ENCODE results near the gene MAML1. TPM values are rescaled to one million over a fixed set of nuclear protein-coding genes. Genes with fewer than 3 reads are reported as not detected.

The MAML1 gene

GRCh38 chr5:179821298-179822058 lies 88.9 kb downstream of the MAML1 start:
- H3K4me3 ChIP-seq (ENCODE audit: low read length): peak overlapping the region; percentile 76
- peaks cover 45% of the 10 kb centered on the region for H3K36me3 ChIP-seq (ENCODE audit: insufficient read depth, low read length)
- peak overlapping the region; percentile 87 for H3K4me2 ChIP-seq (ENCODE audit: low read length)
- peak overlapping the region; percentile 96 for H3K9ac ChIP-seq (ENCODE audit: low read depth, low read length)
- peaks cover 62% of the 10 kb centered on the region for H3K4me1 ChIP-seq (ENCODE audit: control insufficient read depth, insufficient read depth, low read length)
- no peaks in the 10 kb centered on the region for H3K27me3 ChIP-seq (ENCODE audit: control insufficient read depth, insufficient read depth, low read length)
- no peaks in the 10 kb centered on the region for H3K9me3 ChIP-seq (replicated peaks; ENCODE audit: low read length)

GRCh38 chr5:179822059-179822432 lies 89.4 kb downstream of the MAML1 start:
- no peaks in the 10 kb centered on the region for H3K27me3 ChIP-seq (ENCODE audit: control insufficient read depth, insufficient read depth, low read length)
- peak overlapping the region; percentile 76 for H3K4me3 ChIP-seq (ENCODE audit: low read length)
- peaks cover 50% of the 10 kb centered on the region for H3K36me3 ChIP-seq (ENCODE audit: insufficient read depth, low read length)
- peaks cover 60% of the 10 kb centered on the region for H3K4me1 ChIP-seq (ENCODE audit: control insufficient read depth, insufficient read depth, low read length)
- no peaks in the 10 kb centered on the region for H3K9me3 ChIP-seq (replicated peaks; ENCODE audit: low read length)
- H3K9ac ChIP-seq (ENCODE audit: low read depth, low read length): peak overlapping the region; percentile 96
- peak overlapping the region; percentile 87 for H3K4me2 ChIP-seq (ENCODE audit: low read length)

- H3K9ac ChIP-seq (ENCODE audit: low read depth, low read length): peak overlapping the region; percentile 96
- peaks cover 60% of the 10 kb centered on the region for H3K4me1 ChIP-seq (ENCODE audit: control insufficient read depth, insufficient read depth, low read length)
- no peaks in the 10 kb centered on the region for H3K9me3 ChIP-seq (replicated peaks; ENCODE audit: low read length)
- no peaks in the 10 kb centered on the region for H3K27me3 ChIP-seq (ENCODE audit: control insufficient read depth, insufficient read depth, low read length)
- H3K4me3 ChIP-seq (ENCODE audit: low read length): peak overlapping the region; percentile 76
- peak overlapping the region; percentile 87 for H3K4me2 ChIP-seq (ENCODE audit: low read length)
- H3K36me3 ChIP-seq (ENCODE audit: insufficient read depth, low read length): peaks cover 54% of the 10 kb centered on the region
Measured at GRCh38 chr5:179822444-179822990, 89.9 kb downstream of the MAML1 start.

GRCh38 chr5:179823937-179824744 lies 91.5 kb downstream of the MAML1 start:
- H3K9me3 ChIP-seq (replicated peaks; ENCODE audit: low read length): no peaks in the 10 kb centered on the region
- H3K9ac ChIP-seq (ENCODE audit: low read depth, low read length): no peak overlapping the region
- peaks cover 51% of the 10 kb centered on the region for H3K4me1 ChIP-seq (ENCODE audit: control insufficient read depth, insufficient read depth, low read length)
- peaks cover 66% of the 10 kb centered on the region for H3K36me3 ChIP-seq (ENCODE audit: insufficient read depth, low read length)
- no peaks in the 10 kb centered on the region for H3K27me3 ChIP-seq (ENCODE audit: control insufficient read depth, insufficient read depth, low read length)
- peak overlapping the region; percentile 87 for H3K4me2 ChIP-seq (ENCODE audit: low read length)
- H3K4me3 ChIP-seq (ENCODE audit: low read length): peak overlapping the region; percentile 28

- H3K4me3 ChIP-seq (ENCODE audit: low read length): peak overlapping the region; percentile 28
- peak overlapping the region; percentile 87 for H3K4me2 ChIP-seq (ENCODE audit: low read length)
- H3K4me1 ChIP-seq (ENCODE audit: control insufficient read depth, insufficient read depth, low read length): peaks cover 45% of the 10 kb centered on the region
- H3K9me3 ChIP-seq (replicated peaks; ENCODE audit: low read length): no peaks in the 10 kb centered on the region
- no peak overlapping the region for H3K9ac ChIP-seq (ENCODE audit: low read depth, low read length)
- no peaks in the 10 kb centered on the region for H3K27me3 ChIP-seq (ENCODE audit: control insufficient read depth, insufficient read depth, low read length)
- peaks cover 72% of the 10 kb centered on the region for H3K36me3 ChIP-seq (ENCODE audit: insufficient read depth, low read length)
Measured at GRCh38 chr5:179824745-179825112, 92.1 kb downstream of the MAML1 start.

- Histone ChIP-seq H3K9ac (ENCODE audit: low read depth, low read length) (no peak overlapping the region), H3K4me1 (ENCODE audit: control insufficient read depth, insufficient read depth, low read length) (peaks cover 36% of the 10 kb centered on the region), H3K4me2 (ENCODE audit: low read length) (peak overlapping the region; percentile 8), H3K9me3 (replicated peaks; ENCODE audit: low read length) (no peaks in the 10 kb centered on the region), H3K27me3 (ENCODE audit: control insufficient read depth, insufficient read depth, low read length) (no peaks in the 10 kb centered on the region), H3K36me3 (ENCODE audit: insufficient read depth, low read length) (peaks cover 81% of the 10 kb centered on the region), H3K4me3 (ENCODE audit: low read length) (no peak overlapping the region)
Measured at GRCh38 chr5:179825655-179826182, 93.1 kb downstream of the MAML1 start.

Small RNA genes within 50 kb of the gene (small RNA-seq; reads per million reads assigned to genes)
- gene MIR1229: not detected

All from skeletal muscle satellite cell (primary cell).